ENCODE results near the gene DUT.

- TF ChIP-seq, protein P1, sequence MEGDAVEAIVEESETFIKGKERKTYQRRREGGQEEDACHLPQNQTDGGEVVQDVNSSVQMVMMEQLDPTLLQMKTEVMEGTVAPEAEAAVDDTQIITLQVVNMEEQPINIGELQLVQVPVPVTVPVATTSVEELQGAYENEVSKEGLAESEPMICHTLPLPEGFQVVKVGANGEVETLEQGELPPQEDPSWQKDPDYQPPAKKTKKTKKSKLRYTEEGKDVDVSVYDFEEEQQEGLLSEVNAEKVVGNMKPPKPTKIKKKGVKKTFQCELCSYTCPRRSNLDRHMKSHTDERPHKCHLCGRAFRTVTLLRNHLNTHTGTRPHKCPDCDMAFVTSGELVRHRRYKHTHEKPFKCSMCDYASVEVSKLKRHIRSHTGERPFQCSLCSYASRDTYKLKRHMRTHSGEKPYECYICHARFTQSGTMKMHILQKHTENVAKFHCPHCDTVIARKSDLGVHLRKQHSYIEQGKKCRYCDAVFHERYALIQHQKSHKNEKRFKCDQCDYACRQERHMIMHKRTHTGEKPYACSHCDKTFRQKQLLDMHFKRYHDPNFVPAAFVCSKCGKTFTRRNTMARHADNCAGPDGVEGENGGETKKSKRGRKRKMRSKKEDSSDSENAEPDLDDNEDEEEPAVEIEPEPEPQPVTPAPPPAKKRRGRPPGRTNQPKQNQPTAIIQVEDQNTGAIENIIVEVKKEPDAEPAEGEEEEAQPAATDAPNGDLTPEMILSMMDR (IDR thresholded peaks at IDR 0.05; ENCODE audit: poor library complexity), result no peak
- TF ChIP-seq EZH2 (IDR thresholded peaks at IDR 0.05; ENCODE audit: borderline replicate concordance), result no peak
Observed at GRCh38 chr15:48371550-48371949, 40.3 kb downstream of the DUT start.
